Liver (tissue), 9 donors: ENCODE measurements around the gene CPA5. TPM values are rescaled to one million over a fixed set of nuclear protein-coding genes. Genes with fewer than 3 reads are reported as not detected.

Source experiments
- DNase-seq: peaks from one replicate; pipeline ENCODE4 v3.0.0-alpha.2; 2017; ENCODE audit warnings: low spot score
- H3K27ac ChIP-seq, 2 donors: one replicate each; pipeline ENCODE4 v1.7.0; 2013; ENCODE audit warnings: inconsistent platforms in 2 of 2, low read length in 2 of 2, control low read depth in 1 of 2, low read depth in 1 of 2, mild to moderate bottlenecking in 1 of 2
- H3K27me3 ChIP-seq, 4 donors: one replicate each; pipeline versions ENCODE4 v1.6.1 to v1.7.0; 2013; ENCODE audit warnings: low read length in 3 of 4, inconsistent platforms in 1 of 4, mild to moderate bottlenecking in 1 of 4, moderate library complexity in 1 of 4; ENCODE audit not compliant: control insufficient read depth in 4 of 4, insufficient read depth in 4 of 4
- H3K36me3 ChIP-seq, 4 donors: one replicate each; pipeline versions ENCODE4 v1.6.1 to v1.7.0; 2013; ENCODE audit warnings: low read length in 3 of 4, mild to moderate bottlenecking in 3 of 4, low read depth in 1 of 4, moderate library complexity in 1 of 4; ENCODE audit not compliant: control insufficient read depth in 4 of 4, insufficient read depth in 3 of 4
- H3K4me1 ChIP-seq, 4 donors: one replicate each; pipeline versions ENCODE4 v1.6.1 to v1.7.0; 2013; ENCODE audit warnings: low read length in 3 of 4, mild to moderate bottlenecking in 3 of 4, moderate library complexity in 1 of 4; ENCODE audit not compliant: control insufficient read depth in 4 of 4, insufficient read depth in 4 of 4
- H3K4me3 ChIP-seq, 3 donors: one replicate each; pipeline versions ENCODE4 v1.6.1 to v1.7.0; 2013; ENCODE audit warnings: low read length in 3 of 3, control low read depth in 1 of 3, low read depth in 1 of 3, mild to moderate bottlenecking in 1 of 3
- H3K9ac ChIP-seq, 2 donors: one replicate each; pipeline ENCODE4 v1.7.0; 2013; ENCODE audit warnings: low read length in 2 of 2, mild to moderate bottlenecking in 2 of 2, moderate library complexity in 2 of 2, control low read depth in 1 of 2, low read depth in 1 of 2
- H3K9me3 ChIP-seq, 4 donors: one replicate each; pipeline versions ENCODE4 v1.6.1 to v1.7.0; 2013; ENCODE audit warnings: low read length in 3 of 4; ENCODE audit not compliant: control insufficient read depth in 4 of 4
- EGR1 ChIP-seq, 2 donors: IDR thresholded peaks; 2 replicates each; pipeline ENCODE4 v1.6.1; 2016 to 2018; ENCODE audit warnings: antibody characterized with exemption in 2 of 2, low read depth in 2 of 2
- FOXA1 ChIP-seq: IDR thresholded peaks from 2 replicates; pipeline ENCODE4 v1.6.1; 2016; ENCODE audit warnings: antibody characterized with exemption
- GABPA ChIP-seq, 2 donors: IDR thresholded peaks in 1 of 2; conservative IDR thresholded peaks in 1 of 2; 2 replicates each; pipeline ENCODE4 v1.6.1; 2016; ENCODE audit warnings: antibody characterized with exemption in 2 of 2, mild to moderate bottlenecking in 1 of 2, moderate library complexity in 1 of 2
- HNF4A ChIP-seq, 2 donors: conservative IDR thresholded peaks; 2 replicates each; pipeline ENCODE4 v1.6.1; 2016; ENCODE audit warnings: antibody characterized with exemption in 2 of 2, mild to moderate bottlenecking in 2 of 2
- HNF4G ChIP-seq: IDR thresholded peaks from 2 replicates; pipeline ENCODE4 v1.6.1; 2016; ENCODE audit warnings: antibody characterized with exemption
- JUND ChIP-seq, 2 donors: IDR thresholded peaks; 2 replicates each; pipeline ENCODE4 v1.6.1; 2016; ENCODE audit warnings: antibody characterized with exemption in 2 of 2
- NR2F2 ChIP-seq: IDR thresholded peaks from 2 replicates; pipeline ENCODE4 v1.6.1; 2016; ENCODE audit warnings: antibody characterized with exemption
- RAD21 ChIP-seq, 2 donors: IDR thresholded peaks; 2 replicates each; pipeline ENCODE4 v1.6.1; 2016; ENCODE audit warnings: antibody characterized with exemption in 2 of 2, mild to moderate bottlenecking in 2 of 2
- RXRA ChIP-seq, 2 donors: IDR thresholded peaks; 2 replicates each; pipeline ENCODE4 v1.6.1; 2017 to 2018; ENCODE audit warnings: antibody characterized with exemption in 2 of 2, mild to moderate bottlenecking in 1 of 2
- TAF1 ChIP-seq: conservative IDR thresholded peaks from 2 replicates; pipeline ENCODE4 v1.6.1; 2016; ENCODE audit warnings: antibody characterized with exemption, mild to moderate bottlenecking
- WGBS: extraction: QIAGEN DNeasy Blood & Tissue Kit; methylation state at CpG from one replicate; pipeline ENCODE4 v1.1.7; 2013; 5-methylcytosine and 5-hydroxymethylcytosine counted together
- polyA plus RNA-seq, 2 donors: library from polyadenylated mRNA; stranded (reverse) in 1 of 2; unstranded in 1 of 2; fragments of 200-250 nt in 1 of 2; fragments of >200 nt in 1 of 2; fragmentation: Nextera tagmentation in 1 of 2; extraction: Ambion mirVana in 1 of 2; gene quantifications; one replicate each; pipeline versions ENCODE4 v1.2.1 to v1.2.3, GENCODE V29; 2013 to 2015
- total RNA-seq, 2 donors: library from RNA; depleted of rRNA; stranded (reverse); fragments of >200 nt; gene quantifications; one replicate each; pipeline ENCODE4 v1.2.3, GENCODE V29; 2014
- TF ChIP-seq, protein P1 (sequence below): IDR thresholded peaks from 2 replicates; pipeline ENCODE4 v1.6.1; 2016; ENCODE audit warnings: antibody characterized with exemption
- TF ChIP-seq, protein P2 (sequence below): IDR thresholded peaks from 2 replicates; pipeline ENCODE4 v1.6.1; 2016; ENCODE audit warnings: antibody characterized with exemption
- TF ChIP-seq, protein P3 (sequence below): IDR thresholded peaks from 2 replicates; pipeline ENCODE4 v1.6.1; 2016; ENCODE audit warnings: antibody characterized with exemption, mild to moderate bottlenecking
- TF ChIP-seq, protein P4 (sequence below): IDR thresholded peaks from 2 replicates; pipeline ENCODE4 v1.6.1; 2016; ENCODE audit warnings: antibody characterized with exemption
- TF ChIP-seq, protein P5 (sequence below): fragments of 150-350 bp; IDR thresholded peaks from 2 replicates; pipeline ENCODE4 v1.5.1; 2017; ENCODE audit warnings: improper control_type of control experiment, low read depth, low read length; ENCODE audit not compliant: missing input control
- donor health status: healthy.
- donor health status: healthy.
- donor health status: healthy.
- donor health status: healthy.
- donor health status: healthy.

CPA5 gene
- total and polyA plus RNA-seq, 4 donors: 0.33 TPM; not detected in 3

DNA sequence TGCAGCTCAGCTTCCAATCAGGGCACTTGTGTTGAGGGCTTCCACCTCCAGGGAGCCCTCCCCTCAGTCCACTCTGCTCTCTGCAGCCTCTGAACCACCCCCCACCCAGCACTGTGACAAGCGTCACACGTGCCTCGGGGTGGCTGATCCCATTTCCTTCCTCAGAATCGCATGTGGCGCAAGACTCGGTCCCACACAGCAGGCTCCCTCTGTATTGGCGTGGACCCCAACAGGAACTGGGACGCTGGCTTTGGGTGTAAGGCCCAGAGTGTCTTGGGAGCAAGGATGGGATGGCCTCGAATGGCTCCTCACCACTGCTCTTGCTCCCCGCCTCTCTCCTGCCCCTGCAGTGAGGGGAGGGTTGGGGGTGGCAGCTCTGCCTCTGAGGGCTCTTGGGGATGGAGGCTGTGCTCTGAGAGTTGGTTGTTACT lies 39.8 kb downstream of the CPA5 start:
- H3K4me3 ChIP-seq: no peak overlapping the region
- H3K27me3 ChIP-seq: no peaks in the 10 kb centered on the region
- H3K9me3 ChIP-seq: no peaks in the 10 kb centered on the region
- peak; percentile 29 for DNase-seq
- H3K27ac ChIP-seq: no peak overlapping the region
- no peak for TF ChIP-seq NR2F2
- no peak for TF ChIP-seq HNF4G
- no peak for TF ChIP-seq EGR1 (IDR thresholded peaks at IDR 0.05; ENCODE audit: low read depth in 2 of 2)
- TF ChIP-seq, protein P1, sequence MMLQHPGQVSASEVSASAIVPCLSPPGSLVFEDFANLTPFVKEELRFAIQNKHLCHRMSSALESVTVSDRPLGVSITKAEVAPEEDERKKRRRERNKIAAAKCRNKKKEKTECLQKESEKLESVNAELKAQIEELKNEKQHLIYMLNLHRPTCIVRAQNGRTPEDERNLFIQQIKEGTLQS: no peak
- no peak for TF ChIP-seq RAD21 (IDR thresholded peaks at IDR 0.05)
- TF ChIP-seq HNF4A (conservative IDR thresholded peaks at IDR 0.05): no peak
- no peak for TF ChIP-seq TAF1
- TF ChIP-seq, protein P2, sequence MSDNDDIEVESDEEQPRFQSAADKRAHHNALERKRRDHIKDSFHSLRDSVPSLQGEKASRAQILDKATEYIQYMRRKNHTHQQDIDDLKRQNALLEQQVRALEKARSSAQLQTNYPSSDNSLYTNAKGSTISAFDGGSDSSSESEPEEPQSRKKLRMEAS: no peak
- TF ChIP-seq, protein P3, sequence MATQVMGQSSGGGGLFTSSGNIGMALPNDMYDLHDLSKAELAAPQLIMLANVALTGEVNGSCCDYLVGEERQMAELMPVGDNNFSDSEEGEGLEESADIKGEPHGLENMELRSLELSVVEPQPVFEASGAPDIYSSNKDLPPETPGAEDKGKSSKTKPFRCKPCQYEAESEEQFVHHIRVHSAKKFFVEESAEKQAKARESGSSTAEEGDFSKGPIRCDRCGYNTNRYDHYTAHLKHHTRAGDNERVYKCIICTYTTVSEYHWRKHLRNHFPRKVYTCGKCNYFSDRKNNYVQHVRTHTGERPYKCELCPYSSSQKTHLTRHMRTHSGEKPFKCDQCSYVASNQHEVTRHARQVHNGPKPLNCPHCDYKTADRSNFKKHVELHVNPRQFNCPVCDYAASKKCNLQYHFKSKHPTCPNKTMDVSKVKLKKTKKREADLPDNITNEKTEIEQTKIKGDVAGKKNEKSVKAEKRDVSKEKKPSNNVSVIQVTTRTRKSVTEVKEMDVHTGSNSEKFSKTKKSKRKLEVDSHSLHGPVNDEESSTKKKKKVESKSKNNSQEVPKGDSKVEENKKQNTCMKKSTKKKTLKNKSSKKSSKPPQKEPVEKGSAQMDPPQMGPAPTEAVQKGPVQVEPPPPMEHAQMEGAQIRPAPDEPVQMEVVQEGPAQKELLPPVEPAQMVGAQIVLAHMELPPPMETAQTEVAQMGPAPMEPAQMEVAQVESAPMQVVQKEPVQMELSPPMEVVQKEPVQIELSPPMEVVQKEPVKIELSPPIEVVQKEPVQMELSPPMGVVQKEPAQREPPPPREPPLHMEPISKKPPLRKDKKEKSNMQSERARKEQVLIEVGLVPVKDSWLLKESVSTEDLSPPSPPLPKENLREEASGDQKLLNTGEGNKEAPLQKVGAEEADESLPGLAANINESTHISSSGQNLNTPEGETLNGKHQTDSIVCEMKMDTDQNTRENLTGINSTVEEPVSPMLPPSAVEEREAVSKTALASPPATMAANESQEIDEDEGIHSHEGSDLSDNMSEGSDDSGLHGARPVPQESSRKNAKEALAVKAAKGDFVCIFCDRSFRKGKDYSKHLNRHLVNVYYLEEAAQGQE: no peak
- TF ChIP-seq, protein P4, sequence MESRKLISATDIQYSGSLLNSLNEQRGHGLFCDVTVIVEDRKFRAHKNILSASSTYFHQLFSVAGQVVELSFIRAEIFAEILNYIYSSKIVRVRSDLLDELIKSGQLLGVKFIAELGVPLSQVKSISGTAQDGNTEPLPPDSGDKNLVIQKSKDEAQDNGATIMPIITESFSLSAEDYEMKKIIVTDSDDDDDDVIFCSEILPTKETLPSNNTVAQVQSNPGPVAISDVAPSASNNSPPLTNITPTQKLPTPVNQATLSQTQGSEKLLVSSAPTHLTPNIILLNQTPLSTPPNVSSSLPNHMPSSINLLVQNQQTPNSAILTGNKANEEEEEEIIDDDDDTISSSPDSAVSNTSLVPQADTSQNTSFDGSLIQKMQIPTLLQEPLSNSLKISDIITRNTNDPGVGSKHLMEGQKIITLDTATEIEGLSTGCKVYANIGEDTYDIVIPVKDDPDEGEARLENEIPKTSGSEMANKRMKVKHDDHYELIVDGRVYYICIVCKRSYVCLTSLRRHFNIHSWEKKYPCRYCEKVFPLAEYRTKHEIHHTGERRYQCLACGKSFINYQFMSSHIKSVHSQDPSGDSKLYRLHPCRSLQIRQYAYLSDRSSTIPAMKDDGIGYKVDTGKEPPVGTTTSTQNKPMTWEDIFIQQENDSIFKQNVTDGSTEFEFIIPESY: no peak
- no peak for TF ChIP-seq GABPA (IDR thresholded peaks at IDR 0.05 in 1 of 2, conservative IDR thresholded peaks at IDR 0.05 in 1 of 2)
- H3K4me1 ChIP-seq: no peaks in the 10 kb centered on the region
- H3K36me3 ChIP-seq: no peaks in the 10 kb centered on the region
- WGBS: 78% methylated on average over 10 of the region's 10 CpGs
- no peak overlapping the region for H3K9ac ChIP-seq

DNA sequence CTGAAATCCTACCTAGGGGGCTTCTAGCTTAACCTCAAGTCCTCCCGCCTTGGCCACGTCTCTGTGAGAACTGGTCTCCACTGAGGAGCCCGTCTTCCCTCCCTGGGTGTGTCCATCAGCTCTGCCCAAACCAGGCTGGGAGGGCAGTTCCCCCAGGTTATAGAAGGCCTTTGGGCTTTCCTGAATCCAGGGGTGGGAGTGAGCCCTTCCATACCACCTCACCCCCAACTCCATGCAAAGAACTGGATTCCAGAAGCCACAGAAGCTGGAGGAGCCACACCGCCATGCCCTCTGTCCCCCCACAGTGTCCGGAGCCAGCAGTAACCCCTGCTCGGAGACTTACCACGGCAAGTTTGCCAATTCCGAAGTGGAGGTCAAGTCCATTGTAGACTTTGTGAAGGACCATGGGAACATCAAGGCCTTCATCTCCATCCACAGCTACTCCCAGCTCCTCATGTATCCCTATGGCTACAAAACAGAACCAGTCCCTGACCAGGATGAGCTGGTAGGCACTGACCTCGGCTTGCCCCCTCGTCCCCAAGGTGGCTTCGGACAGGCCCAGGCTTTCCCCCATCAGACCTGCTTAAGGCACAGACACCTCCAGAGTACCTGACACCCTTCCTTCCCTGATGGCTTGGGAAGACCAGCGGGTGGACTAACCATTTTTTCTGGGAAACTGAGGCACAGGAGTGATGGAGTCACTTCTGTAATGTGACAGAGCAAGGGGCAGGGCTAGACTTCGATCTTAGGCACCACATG lies 40.4 kb downstream of the CPA5 start:
- 96% methylated on average over 13 of the region's 13 CpGs for whole genome bisulfite sequencing
- H3K9ac ChIP-seq: no peak overlapping the region
- peak; percentile 30 for DNase-seq
- H3K4me3 ChIP-seq: no peak overlapping the region
- no peaks in the 10 kb centered on the region for H3K9me3 ChIP-seq
- no peaks in the 10 kb centered on the region for H3K27me3 ChIP-seq
- H3K27ac ChIP-seq: no peak overlapping the region
- TF ChIP-seq, protein P1: no peak
- TF ChIP-seq, protein P2: no peak
- TF ChIP-seq FOXA1 (no peak), RXRA (IDR thresholded peaks at IDR 0.05) (no peak), TAF1 (no peak), JUND (IDR thresholded peaks at IDR 0.05) (no peak)
- TF ChIP-seq, protein P5, sequence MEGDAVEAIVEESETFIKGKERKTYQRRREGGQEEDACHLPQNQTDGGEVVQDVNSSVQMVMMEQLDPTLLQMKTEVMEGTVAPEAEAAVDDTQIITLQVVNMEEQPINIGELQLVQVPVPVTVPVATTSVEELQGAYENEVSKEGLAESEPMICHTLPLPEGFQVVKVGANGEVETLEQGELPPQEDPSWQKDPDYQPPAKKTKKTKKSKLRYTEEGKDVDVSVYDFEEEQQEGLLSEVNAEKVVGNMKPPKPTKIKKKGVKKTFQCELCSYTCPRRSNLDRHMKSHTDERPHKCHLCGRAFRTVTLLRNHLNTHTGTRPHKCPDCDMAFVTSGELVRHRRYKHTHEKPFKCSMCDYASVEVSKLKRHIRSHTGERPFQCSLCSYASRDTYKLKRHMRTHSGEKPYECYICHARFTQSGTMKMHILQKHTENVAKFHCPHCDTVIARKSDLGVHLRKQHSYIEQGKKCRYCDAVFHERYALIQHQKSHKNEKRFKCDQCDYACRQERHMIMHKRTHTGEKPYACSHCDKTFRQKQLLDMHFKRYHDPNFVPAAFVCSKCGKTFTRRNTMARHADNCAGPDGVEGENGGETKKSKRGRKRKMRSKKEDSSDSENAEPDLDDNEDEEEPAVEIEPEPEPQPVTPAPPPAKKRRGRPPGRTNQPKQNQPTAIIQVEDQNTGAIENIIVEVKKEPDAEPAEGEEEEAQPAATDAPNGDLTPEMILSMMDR: no peak
- H3K4me1 ChIP-seq: no peaks in the 10 kb centered on the region
- no peaks in the 10 kb centered on the region for H3K36me3 ChIP-seq
